NT2/D1 (cell line): ENCODE measurements around the gene CEP85L.

ENCODE experiments used
- SUZ12 ChIP-seq: IDR thresholded peaks from 2 replicates; pipeline ENCODE4 v1.6.1; 2011; ENCODE audit not compliant: insufficient read length, insufficient read depth; ENCODE audit errors: extremely low read depth
- YY1 ChIP-seq: IDR thresholded peaks from 2 replicates; pipeline ENCODE4 v1.6.1; 2011; ENCODE audit not compliant: insufficient read length, insufficient read depth
- ZNF274 ChIP-seq: IDR thresholded peaks from 2 replicates; pipeline ENCODE4 v1.6.1; 2011; ENCODE audit warnings: mild to moderate bottlenecking, low read depth, low read length

GRCh38 chr6:118456982-118457381, 194.4 kb downstream of the CEP85L start:
- TF ChIP-seq YY1 (no peak), ZNF274 (no peak), SUZ12 (no peak)
